Mucosa of descending colon (tissue), 3 donors: ENCODE measurements around the gene AAGAB. TPM values are rescaled to one million over a fixed set of nuclear protein-coding genes. Genes with fewer than 3 reads are reported as not detected.
"Not testable (repeated sequence)": the region's sequence is repeated elsewhere in the genome, so short reads cannot be mapped to it uniquely, and the experiment has no call there.

Experiments
- ATAC-seq: fragments of 200-7000 bp; cut with Tn5 transposase; one replicate; pipeline ENCODE4 v1.9.1; 2020; ENCODE audit warnings: mild to moderate bottlenecking, moderate library complexity
- DNase-seq, 3 donors: peaks; one replicate each; pipeline ENCODE4 v3.0.0-alpha.2; 2020
- H3K36me3 ChIP-seq: fragments of 200-600 bp; one replicate; pipeline ENCODE4 v1.8.0; 2021; ENCODE audit warnings: low read depth, mild to moderate bottlenecking
- H3K4me1 ChIP-seq: fragments of 200-600 bp; one replicate; pipeline ENCODE4 v1.8.0; 2021; ENCODE audit warnings: low read depth, mild to moderate bottlenecking
- H3K4me3 ChIP-seq: fragments of 200-600 bp; one replicate; pipeline ENCODE4 v1.8.0; 2021; ENCODE audit warnings: mild to moderate bottlenecking
- H3K9me3 ChIP-seq: fragments of 200-600 bp; one replicate; pipeline ENCODE4 v1.8.0; 2021; ENCODE audit warnings: mild to moderate bottlenecking
- intact Hi-C, 2 donors: fragments of 100-400 bp; cut with DNase I in 1 of 2; cut with micrococcal nuclease in 1 of 2; formaldehyde crosslinking; loops; one replicate each; pipeline versions ENCODE4 v1.11.0 to v1.11.1; 2022; cut with DNase I, micrococcal nuclease
- total RNA-seq, 3 donors: library from RNA; stranded (reverse); fragmentation: NEBNext Ultra II Directional in 2 of 3; extraction: Animal tissue kit (Norgen Biotek cat#: 25700) in 2 of 3; gene quantifications; one replicate each; pipeline versions ENCODE4 v1.2.1 to v1.2.4, GENCODE V29; 2021 to 2023
- TF ChIP-seq, protein P1 (sequence below): fragments of 200-600 bp; IDR thresholded peaks from one replicate; pipeline ENCODE4 v1.8.0; 2022; ENCODE audit warnings: antibody characterized with exemption, mild to moderate bottlenecking
- donor health status: DM: no; HTN: no; CAD: no; lungs with moderate emphysema.
- donor health status: DM: no; HTN: no; CAD: no.
- donor health status: DM: no; HTN: yes; CAD: no.

Gene AAGAB
- total RNA-seq, 3 donors from 2014 or later = 40.5 to 52.1 (median 48.3) TPM

DNA sequence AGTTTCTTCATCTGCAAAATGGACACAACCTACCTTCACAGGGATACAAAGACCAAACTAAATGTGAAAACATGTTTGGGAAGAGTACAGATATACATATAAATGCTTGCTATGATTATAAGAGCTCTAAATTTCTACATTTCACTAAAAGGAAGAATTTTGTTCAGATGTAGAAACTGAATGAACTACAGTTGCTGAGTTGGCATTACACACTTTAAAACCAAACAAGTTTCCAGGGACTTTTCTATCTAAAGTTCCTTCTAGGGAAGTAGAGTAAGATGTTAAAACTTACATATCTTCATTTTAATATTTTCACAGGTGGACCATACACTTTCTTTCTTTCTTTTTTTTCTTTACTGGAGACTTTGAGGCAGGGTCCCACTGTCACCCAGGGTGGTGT, 4.6 kb downstream of the AAGAB start:
- Histone ChIP-seq H3K9me3 (peaks cover 4% of the 10 kb centered on the region), H3K36me3 (no peaks in the 10 kb centered on the region), H3K4me3 (no peak overlapping the region), H3K4me1 (peaks cover 13% of the 10 kb centered on the region)
- DNase-seq = no peak
- intact Hi-C loops = no loop called here
- ATAC-seq = no peak
- TF ChIP-seq, protein P1, sequence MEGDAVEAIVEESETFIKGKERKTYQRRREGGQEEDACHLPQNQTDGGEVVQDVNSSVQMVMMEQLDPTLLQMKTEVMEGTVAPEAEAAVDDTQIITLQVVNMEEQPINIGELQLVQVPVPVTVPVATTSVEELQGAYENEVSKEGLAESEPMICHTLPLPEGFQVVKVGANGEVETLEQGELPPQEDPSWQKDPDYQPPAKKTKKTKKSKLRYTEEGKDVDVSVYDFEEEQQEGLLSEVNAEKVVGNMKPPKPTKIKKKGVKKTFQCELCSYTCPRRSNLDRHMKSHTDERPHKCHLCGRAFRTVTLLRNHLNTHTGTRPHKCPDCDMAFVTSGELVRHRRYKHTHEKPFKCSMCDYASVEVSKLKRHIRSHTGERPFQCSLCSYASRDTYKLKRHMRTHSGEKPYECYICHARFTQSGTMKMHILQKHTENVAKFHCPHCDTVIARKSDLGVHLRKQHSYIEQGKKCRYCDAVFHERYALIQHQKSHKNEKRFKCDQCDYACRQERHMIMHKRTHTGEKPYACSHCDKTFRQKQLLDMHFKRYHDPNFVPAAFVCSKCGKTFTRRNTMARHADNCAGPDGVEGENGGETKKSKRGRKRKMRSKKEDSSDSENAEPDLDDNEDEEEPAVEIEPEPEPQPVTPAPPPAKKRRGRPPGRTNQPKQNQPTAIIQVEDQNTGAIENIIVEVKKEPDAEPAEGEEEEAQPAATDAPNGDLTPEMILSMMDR = no peak

GRCh38 chr15:67248011-67248505, 6.4 kb downstream of the AAGAB start:
- Histone ChIP-seq H3K4me3 (no peak overlapping the region), H3K4me1 (peaks cover 11% of the 10 kb centered on the region), H3K36me3 (no peaks in the 10 kb centered on the region), H3K9me3 (peaks cover 4% of the 10 kb centered on the region)
- ATAC-seq (no peak), DNase-seq (no peak)
- TF ChIP-seq, protein P1 = no peak
- intact Hi-C loops = no loop called here

DNA sequence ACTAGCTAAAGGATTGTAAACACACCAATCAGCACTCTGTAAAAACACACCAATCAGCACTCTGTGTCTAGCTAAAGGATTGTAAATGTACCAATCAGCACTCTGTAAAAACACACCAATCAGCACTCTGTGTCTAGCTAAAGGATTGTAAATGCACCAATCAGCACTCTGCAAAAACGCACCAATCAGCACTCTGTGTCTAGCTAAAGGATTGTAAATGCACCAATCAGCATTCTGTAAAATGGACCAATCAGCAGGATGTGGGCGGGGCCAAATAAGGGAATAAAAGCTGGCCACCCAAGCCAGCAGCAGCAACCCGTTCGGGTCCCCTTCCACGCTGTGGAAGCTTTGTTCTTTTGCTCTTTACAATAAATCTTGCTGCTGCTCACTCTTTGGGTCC, 7.9 kb downstream of the AAGAB start:
- DNase-seq, H3K36me3 ChIP-seq, ATAC-seq, H3K9me3 ChIP-seq, intact Hi-C loops, H3K4me3 ChIP-seq: not testable (repeated sequence)
- H3K4me1 ChIP-seq = peaks cover 11% of the 10 kb centered on the region

GRCh38 chr15:67244971-67245478, 9.4 kb downstream of the AAGAB start:
- TF ChIP-seq, protein P1 = no peak
- no peak for DNase-seq
- intact Hi-C loops = no loop called here

DNA sequence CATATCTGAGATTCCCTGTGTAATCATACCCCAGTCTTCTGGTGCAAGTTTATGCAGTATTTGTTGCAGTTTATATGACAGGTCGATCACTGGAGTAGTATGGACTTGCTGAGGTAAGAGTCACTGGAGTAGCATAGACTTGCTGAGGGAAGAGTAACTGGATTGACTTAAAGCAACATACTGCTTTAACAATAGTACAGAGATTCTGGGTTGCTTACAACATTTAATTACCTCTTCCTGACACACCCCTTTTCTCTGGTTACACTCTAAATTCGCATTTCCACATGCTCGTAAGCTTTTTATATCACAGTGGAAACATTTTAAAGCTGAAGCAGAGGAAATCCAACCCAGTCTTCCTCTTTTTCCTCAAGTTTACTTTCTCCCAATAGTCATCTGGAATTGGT, 11.8 kb downstream of the AAGAB start:
- intact Hi-C loops = no loop called here
- ATAC-seq (peak; percentile 79), DNase-seq (no peak)

More at GRCh38 chr15:67244971-67245478, 9.4 kb downstream of the AAGAB start:
- Histone ChIP-seq H3K4me3 (no peak overlapping the region), H3K9me3 (peaks cover 4% of the 10 kb centered on the region), H3K4me1 (peaks cover 17% of the 10 kb centered on the region), H3K36me3 (no peaks in the 10 kb centered on the region)
- ATAC-seq = no peak

DNA sequence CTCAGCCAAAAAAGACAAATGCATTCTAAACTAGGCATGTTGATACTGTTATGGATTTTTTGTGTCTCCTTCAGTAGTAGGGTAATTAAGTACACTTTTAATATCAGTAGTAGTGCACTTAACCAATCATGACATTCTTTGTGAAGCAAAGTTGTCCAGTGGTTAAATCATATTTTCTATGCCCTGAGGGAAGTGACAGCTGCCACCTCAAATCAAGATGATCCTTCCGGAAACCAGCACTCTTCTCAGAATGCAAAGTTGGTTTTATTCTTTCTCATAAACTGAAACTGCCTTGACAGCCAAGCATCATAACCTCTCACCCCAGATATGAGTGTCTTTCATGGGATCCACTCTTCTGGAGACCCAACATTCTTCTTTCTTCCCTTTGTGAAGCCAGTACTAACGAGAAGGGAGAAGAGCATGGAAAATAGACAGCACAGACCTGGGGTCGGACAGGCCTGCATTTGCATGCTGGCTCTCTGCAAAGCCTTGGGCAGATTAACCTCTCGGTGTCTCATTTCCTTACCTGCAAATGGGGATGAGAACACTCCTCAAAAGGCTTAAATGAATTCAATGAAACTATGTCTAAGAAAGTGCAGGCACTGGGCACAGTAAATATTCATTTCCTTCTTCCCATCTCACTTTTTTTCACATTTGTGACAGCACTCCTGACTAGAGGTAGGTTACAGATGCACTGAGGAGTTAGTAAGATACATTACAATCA, 13.2 kb downstream of the AAGAB start:
- peaks cover 17% of the 10 kb centered on the region for H3K4me1 ChIP-seq
- H3K9me3 ChIP-seq = no peaks in the 10 kb centered on the region
- no peaks in the 10 kb centered on the region for H3K36me3 ChIP-seq
- ATAC-seq (peak; percentile 36), DNase-seq (no peak)
- intact Hi-C loops = no loop called here
- no peak overlapping the region for H3K4me3 ChIP-seq
- TF ChIP-seq, protein P1 = no peak

More for the DNA sequence above, 11.8 kb downstream of the AAGAB start:
- H3K4me3 ChIP-seq = no peak overlapping the region
- TF ChIP-seq, protein P1 = no peak
- peaks cover 17% of the 10 kb centered on the region for H3K4me1 ChIP-seq
- peaks cover 4% of the 10 kb centered on the region for H3K9me3 ChIP-seq
- no peaks in the 10 kb centered on the region for H3K36me3 ChIP-seq
